ENCODE data around the gene SHF. TPM values are rescaled to one million over a fixed set of nuclear protein-coding genes. Genes with fewer than 3 reads are reported as not detected.
A peak's percentile ranks its signal among the peaks of the same experiment; 100 is the strongest.

The SHF gene
- total RNA-seq, 1 experiment from 2014 or later, result 10.9 TPM

GRCh38 chr15:45128971-45129639 is 58.7 kb downstream of the SHF start:
- H2AFZ ChIP-seq (ENCODE audit: low read length), result no peak overlapping the region
- no peak overlapping the region for H3K9ac ChIP-seq (ENCODE audit: low read length)
- no peak overlapping the region for H3K4me3 ChIP-seq (ENCODE audit: low read length)
- no peaks in the 10 kb centered on the region for H3K79me2 ChIP-seq (ENCODE audit: low read length)
- no peaks in the 10 kb centered on the region for H4K20me1 ChIP-seq (ENCODE audit: insufficient read depth, low read depth, low read length)
- H3K4me2 ChIP-seq (ENCODE audit: low read depth, low read length, poor library complexity, severe bottlenecking), result no peak overlapping the region
- no peaks in the 10 kb centered on the region for H3K9me2 ChIP-seq (replicated peaks; ENCODE audit: insufficient read depth, low read length)
- no peaks in the 10 kb centered on the region for H3K4me1 ChIP-seq (ENCODE audit: low read length)
- H3K9me3 ChIP-seq (ENCODE audit: low read length), result no peaks in the 10 kb centered on the region
- H3K27ac ChIP-seq (ENCODE audit: low read length), result no peak overlapping the region
- no peaks in the 10 kb centered on the region for H3K27me3 ChIP-seq (ENCODE audit: low read length)
- no peaks in the 10 kb centered on the region for H3K36me3 ChIP-seq (ENCODE audit: insufficient read depth, low read length)
- no peak for DNase-seq

- Histone ChIP-seq H3K9ac (ENCODE audit: low read length) (no peak overlapping the region), H3K9me3 (ENCODE audit: low read length) (no peaks in the 10 kb centered on the region), H3K79me2 (ENCODE audit: low read length) (no peaks in the 10 kb centered on the region), H2AFZ (ENCODE audit: low read length) (no peak overlapping the region), H3K4me3 (ENCODE audit: low read length) (no peak overlapping the region), H3K27me3 (ENCODE audit: low read length) (no peaks in the 10 kb centered on the region), H4K20me1 (ENCODE audit: insufficient read depth, low read depth, low read length) (no peaks in the 10 kb centered on the region), H3K4me1 (ENCODE audit: low read length) (no peaks in the 10 kb centered on the region), H3K27ac (ENCODE audit: low read length) (no peak overlapping the region), H3K4me2 (ENCODE audit: low read depth, low read length, poor library complexity, severe bottlenecking) (no peak overlapping the region), H3K36me3 (ENCODE audit: insufficient read depth, low read length) (no peaks in the 10 kb centered on the region), H3K9me2 (replicated peaks; ENCODE audit: insufficient read depth, low read length) (no peaks in the 10 kb centered on the region)
- DNase-seq, result peak; percentile 81
Observed at GRCh38 chr15:45126535-45127158, 61.1 kb downstream of the SHF start.

DNA sequence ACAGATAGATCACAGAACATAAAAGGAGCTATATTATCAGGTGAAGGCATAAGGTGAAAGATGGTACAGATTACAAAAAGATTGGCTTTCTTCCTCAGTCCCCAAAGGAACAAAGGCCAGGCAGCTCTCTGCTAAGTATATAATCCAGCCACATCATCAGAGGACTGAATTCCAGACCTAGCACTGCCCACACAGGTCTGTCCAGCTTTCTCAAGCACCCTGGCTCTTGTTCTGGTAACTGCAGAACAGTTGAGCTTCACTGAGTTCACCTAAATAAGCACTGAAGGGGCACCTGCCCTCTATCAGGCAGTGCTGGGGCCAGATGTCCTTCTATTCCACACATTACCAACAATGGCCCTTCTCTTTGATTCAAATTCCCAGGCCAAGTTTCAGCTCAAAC is 64.4 kb downstream of the SHF start:
- Histone ChIP-seq H3K27me3 (ENCODE audit: low read length) (no peaks in the 10 kb centered on the region), H3K9me3 (ENCODE audit: low read length) (no peaks in the 10 kb centered on the region), H3K4me3 (ENCODE audit: low read length) (no peak overlapping the region), H3K27ac (ENCODE audit: low read length) (no peak overlapping the region), H3K4me2 (ENCODE audit: low read depth, low read length, poor library complexity, severe bottlenecking) (no peak overlapping the region), H3K9ac (ENCODE audit: low read length) (no peak overlapping the region), H3K9me2 (replicated peaks; ENCODE audit: insufficient read depth, low read length) (no peaks in the 10 kb centered on the region), H3K79me2 (ENCODE audit: low read length) (no peaks in the 10 kb centered on the region), H3K4me1 (ENCODE audit: low read length) (no peaks in the 10 kb centered on the region), H4K20me1 (ENCODE audit: insufficient read depth, low read depth, low read length) (no peaks in the 10 kb centered on the region), H2AFZ (ENCODE audit: low read length) (no peak overlapping the region), H3K36me3 (ENCODE audit: insufficient read depth, low read length) (no peaks in the 10 kb centered on the region)
- DNase-seq, result no peak

DNA sequence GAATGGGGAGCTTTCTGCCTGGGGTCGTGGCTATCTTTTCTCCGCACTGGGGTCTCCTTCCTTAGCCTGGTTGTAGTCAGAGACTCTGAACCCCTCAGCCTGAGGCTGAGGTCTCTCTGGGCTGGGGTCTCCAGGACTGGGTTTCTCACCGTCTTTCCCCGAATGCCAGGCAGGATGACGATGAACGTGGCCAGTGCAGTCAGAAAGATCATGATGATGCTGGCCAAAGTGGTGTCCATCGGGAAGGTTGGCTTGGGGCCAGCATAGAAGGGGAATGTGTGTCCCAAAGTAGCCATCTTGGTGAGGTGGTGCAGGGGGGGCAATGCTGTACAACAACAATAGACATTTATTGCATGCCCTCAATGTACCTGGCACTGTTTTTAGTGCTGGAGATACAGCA is 65.0 kb downstream of the SHF start:
- Histone ChIP-seq H3K36me3 (ENCODE audit: insufficient read depth, low read length) (no peaks in the 10 kb centered on the region), H3K4me3 (ENCODE audit: low read length) (no peak overlapping the region), H4K20me1 (ENCODE audit: insufficient read depth, low read depth, low read length) (no peaks in the 10 kb centered on the region), H2AFZ (ENCODE audit: low read length) (no peak overlapping the region), H3K9me3 (ENCODE audit: low read length) (no peaks in the 10 kb centered on the region), H3K4me1 (ENCODE audit: low read length) (no peaks in the 10 kb centered on the region), H3K9ac (ENCODE audit: low read length) (no peak overlapping the region), H3K4me2 (ENCODE audit: low read depth, low read length, poor library complexity, severe bottlenecking) (no peak overlapping the region), H3K27ac (ENCODE audit: low read length) (no peak overlapping the region), H3K9me2 (replicated peaks; ENCODE audit: insufficient read depth, low read length) (no peaks in the 10 kb centered on the region), H3K27me3 (ENCODE audit: low read length) (no peaks in the 10 kb centered on the region), H3K79me2 (ENCODE audit: low read length) (no peaks in the 10 kb centered on the region)
- no peak for DNase-seq

GRCh38 chr15:45121706-45122417 is 65.9 kb downstream of the SHF start:
- Histone ChIP-seq H3K4me1 (ENCODE audit: low read length) (no peaks in the 10 kb centered on the region), H3K9ac (ENCODE audit: low read length) (no peak overlapping the region), H3K36me3 (ENCODE audit: insufficient read depth, low read length) (no peaks in the 10 kb centered on the region), H3K9me3 (ENCODE audit: low read length) (no peaks in the 10 kb centered on the region), H3K79me2 (ENCODE audit: low read length) (no peaks in the 10 kb centered on the region), H3K27ac (ENCODE audit: low read length) (no peak overlapping the region), H2AFZ (ENCODE audit: low read length) (no peak overlapping the region), H3K9me2 (replicated peaks; ENCODE audit: insufficient read depth, low read length) (no peaks in the 10 kb centered on the region), H3K4me3 (ENCODE audit: low read length) (no peak overlapping the region), H4K20me1 (ENCODE audit: insufficient read depth, low read depth, low read length) (no peaks in the 10 kb centered on the region), H3K4me2 (ENCODE audit: low read depth, low read length, poor library complexity, severe bottlenecking) (no peak overlapping the region), H3K27me3 (ENCODE audit: low read length) (no peaks in the 10 kb centered on the region)
- no peak for DNase-seq

GRCh38 chr15:45121020-45121419 is 66.7 kb downstream of the SHF start:
- Histone ChIP-seq H3K9me3 (ENCODE audit: low read length) (no peaks in the 10 kb centered on the region), H3K4me2 (ENCODE audit: low read depth, low read length, poor library complexity, severe bottlenecking) (no peak overlapping the region), H4K20me1 (ENCODE audit: insufficient read depth, low read depth, low read length) (no peaks in the 10 kb centered on the region), H3K27me3 (ENCODE audit: low read length) (no peaks in the 10 kb centered on the region), H3K36me3 (ENCODE audit: insufficient read depth, low read length) (no peaks in the 10 kb centered on the region), H3K4me3 (ENCODE audit: low read length) (no peak overlapping the region), H2AFZ (ENCODE audit: low read length) (no peak overlapping the region), H3K4me1 (ENCODE audit: low read length) (no peaks in the 10 kb centered on the region), H3K79me2 (ENCODE audit: low read length) (no peaks in the 10 kb centered on the region), H3K27ac (ENCODE audit: low read length) (no peak overlapping the region), H3K9ac (ENCODE audit: low read length) (no peak overlapping the region), H3K9me2 (replicated peaks; ENCODE audit: insufficient read depth, low read length) (no peaks in the 10 kb centered on the region)
- DNase-seq, result no peak

DNA sequence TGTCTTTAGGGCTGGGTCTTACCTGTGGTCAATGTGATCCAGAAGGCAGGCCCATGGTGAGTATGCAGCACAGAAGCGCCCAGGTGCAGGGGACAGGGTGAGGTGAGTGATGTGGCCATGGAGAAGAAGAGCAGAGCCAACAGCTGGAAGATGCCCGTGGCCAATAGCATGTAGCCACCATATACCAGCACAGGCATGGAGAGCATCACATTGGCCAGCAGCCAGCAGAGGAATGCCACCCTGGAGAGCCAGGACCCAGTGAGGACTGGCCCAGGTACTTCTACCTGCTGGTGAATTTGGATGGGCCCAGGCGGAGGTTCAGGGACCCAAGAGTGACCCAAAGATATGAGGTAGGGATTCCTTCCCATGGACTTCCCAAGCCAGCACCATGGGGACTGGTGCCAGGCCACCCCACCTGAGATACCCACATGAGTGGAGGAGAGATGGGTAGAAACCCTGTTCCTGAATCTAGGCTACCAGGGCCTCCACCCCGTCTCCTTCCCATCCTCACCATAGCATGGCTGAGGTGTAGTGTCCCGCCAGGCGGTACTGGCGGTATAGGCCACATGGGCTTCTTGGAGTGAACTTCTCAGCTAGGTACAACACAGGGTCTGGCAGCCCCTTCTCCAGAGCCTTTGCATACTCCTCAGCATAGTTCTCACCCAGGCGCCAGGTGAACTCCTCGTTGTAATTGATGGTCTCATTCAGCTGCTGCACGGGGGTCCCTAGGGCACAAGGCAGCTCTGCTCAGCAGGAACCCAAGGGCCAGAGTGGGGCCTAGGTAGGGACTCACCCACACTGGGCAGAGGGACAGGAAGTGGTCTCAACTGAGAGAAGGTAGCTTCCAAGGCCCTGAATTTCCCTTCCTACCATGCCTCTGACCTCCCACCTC is 67.4 kb downstream of the SHF start:
- H3K4me2 ChIP-seq (ENCODE audit: low read depth, low read length, poor library complexity, severe bottlenecking), result no peak overlapping the region

DNA sequence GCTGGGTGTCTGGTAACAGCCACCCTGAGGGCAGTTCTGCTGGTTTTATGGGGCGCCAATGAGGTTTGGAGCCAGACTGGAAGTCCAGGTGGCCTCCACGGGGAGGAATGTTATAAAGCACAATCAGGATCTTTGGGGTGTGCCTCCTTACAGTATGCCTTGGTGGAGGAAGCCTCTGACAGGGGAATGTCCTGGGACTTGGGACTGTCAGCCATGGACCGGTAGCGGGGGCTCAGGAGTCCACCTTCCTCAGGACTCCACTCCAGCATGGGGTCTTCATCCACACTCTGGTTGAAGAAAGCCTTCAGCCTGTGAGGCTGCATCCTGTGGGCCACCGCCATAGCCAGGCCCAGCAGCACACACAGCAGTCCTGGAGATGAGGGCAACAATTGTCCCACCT is 68.8 kb downstream of the SHF start:
- Histone ChIP-seq H3K4me2 (ENCODE audit: low read depth, low read length, poor library complexity, severe bottlenecking) (no peak overlapping the region), H3K79me2 (ENCODE audit: low read length) (no peaks in the 10 kb centered on the region), H3K9me3 (ENCODE audit: low read length) (no peaks in the 10 kb centered on the region), H3K36me3 (ENCODE audit: insufficient read depth, low read length) (no peaks in the 10 kb centered on the region), H3K9me2 (replicated peaks; ENCODE audit: insufficient read depth, low read length) (no peaks in the 10 kb centered on the region), H3K9ac (ENCODE audit: low read length) (no peak overlapping the region), H2AFZ (ENCODE audit: low read length) (no peak overlapping the region), H3K27me3 (ENCODE audit: low read length) (no peaks in the 10 kb centered on the region), H4K20me1 (ENCODE audit: insufficient read depth, low read depth, low read length) (no peaks in the 10 kb centered on the region), H3K4me3 (ENCODE audit: low read length) (no peak overlapping the region), H3K27ac (ENCODE audit: low read length) (no peak overlapping the region), H3K4me1 (ENCODE audit: low read length) (peaks cover 7% of the 10 kb centered on the region)
- no peak for DNase-seq

More for the DNA sequence above, 67.4 kb downstream of the SHF start:
- Histone ChIP-seq H3K9me2 (replicated peaks; ENCODE audit: insufficient read depth, low read length) (no peaks in the 10 kb centered on the region), H3K9me3 (ENCODE audit: low read length) (no peaks in the 10 kb centered on the region), H3K9ac (ENCODE audit: low read length) (no peak overlapping the region), H3K36me3 (ENCODE audit: insufficient read depth, low read length) (no peaks in the 10 kb centered on the region), H3K4me3 (ENCODE audit: low read length) (no peak overlapping the region), H3K4me1 (ENCODE audit: low read length) (no peaks in the 10 kb centered on the region), H3K79me2 (ENCODE audit: low read length) (no peaks in the 10 kb centered on the region), H3K27me3 (ENCODE audit: low read length) (no peaks in the 10 kb centered on the region), H2AFZ (ENCODE audit: low read length) (no peak overlapping the region), H4K20me1 (ENCODE audit: insufficient read depth, low read depth, low read length) (no peaks in the 10 kb centered on the region), H3K27ac (ENCODE audit: low read length) (no peak overlapping the region)
- no peak for DNase-seq

Measured in Karpas-422 (cell line).